Measurements from ENCODE around the gene KCNJ9. TPM values are rescaled to one million over a fixed set of nuclear protein-coding genes. Genes with fewer than 3 reads are reported as not detected.

Gene KCNJ9
- total RNA-seq, 1 experiment from 2014 or later, result not detected

DNA sequence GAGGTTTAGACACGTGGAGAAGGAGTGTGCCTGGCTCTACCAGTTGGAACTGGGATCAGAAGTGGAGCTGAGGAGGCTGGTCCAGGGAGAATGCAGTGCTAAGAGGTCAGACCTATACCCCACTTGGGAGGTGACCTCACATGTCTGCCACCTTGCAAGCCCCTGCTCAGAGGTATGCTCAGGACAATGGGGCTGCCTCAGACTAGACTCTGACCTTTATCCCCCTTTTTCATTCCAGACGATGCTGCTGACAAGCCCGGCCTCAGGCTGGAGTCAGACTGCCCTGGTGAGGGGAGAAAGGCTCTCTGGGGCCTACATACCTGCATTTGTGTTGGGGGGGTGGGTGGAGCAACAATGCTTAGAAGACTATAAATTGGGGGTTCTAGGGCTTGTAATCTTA is 16.6 kb upstream of the KCNJ9 start:
- DNase-seq (ENCODE audit: low read depth), result no peak

DNA sequence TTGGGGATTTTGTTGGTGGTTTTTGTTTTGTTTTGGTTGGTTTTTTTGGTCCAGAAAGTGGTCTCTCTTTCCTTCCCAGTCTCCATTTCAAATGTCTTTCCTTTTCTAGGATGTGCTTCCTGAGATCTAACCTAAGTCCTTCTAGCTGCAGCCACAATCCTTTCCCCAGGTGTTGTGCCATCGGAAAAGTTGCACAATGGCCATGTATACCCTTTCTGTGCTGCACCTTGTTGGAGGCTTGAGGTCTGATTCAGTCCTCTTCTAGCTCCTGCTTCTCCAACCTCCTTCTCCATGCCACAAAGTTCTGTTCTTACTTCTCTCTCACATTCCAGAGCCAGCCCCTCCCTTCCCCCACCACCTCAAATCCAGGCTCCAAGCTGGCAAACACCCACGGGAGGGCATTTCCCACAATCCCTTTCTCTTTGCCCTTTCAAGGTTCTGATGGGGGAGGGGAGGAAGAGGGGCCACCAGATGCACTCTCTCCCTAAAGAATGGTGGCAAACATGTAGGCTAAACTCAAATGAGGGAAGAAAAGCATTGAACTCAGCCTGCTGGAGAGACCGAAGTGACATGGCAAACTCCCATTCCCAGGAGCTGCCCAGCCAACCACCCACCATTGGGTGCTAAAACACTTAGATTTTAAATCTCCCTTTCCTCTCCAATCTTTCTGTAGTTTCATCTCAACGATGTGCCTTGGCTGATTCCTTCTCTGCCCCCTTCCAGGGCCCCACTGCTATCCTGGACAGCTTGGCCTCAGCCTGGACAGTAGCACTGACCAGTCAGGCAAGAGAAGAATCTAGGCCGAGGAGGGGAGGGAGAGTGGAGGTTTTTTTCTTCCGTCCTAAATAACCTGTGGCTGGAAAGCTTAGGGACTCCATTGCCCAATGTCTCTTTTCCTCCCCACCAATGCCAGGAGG is 14.3 kb upstream of the KCNJ9 start:
- DNase-seq (ENCODE audit: low read depth), result no peak

DNA sequence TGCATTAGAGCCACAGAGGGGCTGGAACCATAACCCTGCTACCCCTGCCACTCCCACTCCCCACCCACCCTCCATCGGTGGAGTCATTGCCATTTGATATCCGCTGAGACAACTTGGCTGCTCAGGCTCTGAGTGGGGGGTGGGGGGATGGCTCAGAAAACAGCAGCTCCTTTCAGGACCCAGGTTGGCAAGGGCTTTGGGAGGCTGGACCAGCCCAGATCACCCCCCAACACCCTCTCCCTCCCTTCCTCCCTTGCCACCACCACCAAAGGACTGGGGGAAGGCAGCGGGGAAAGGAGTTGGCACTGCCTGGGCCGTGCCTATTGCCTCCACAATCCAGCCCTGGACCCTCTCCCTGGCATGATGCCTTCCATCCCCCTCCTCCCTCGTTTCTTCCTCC is 13.1 kb upstream of the KCNJ9 start:
- no peak for DNase-seq (ENCODE audit: low read depth)

DNA sequence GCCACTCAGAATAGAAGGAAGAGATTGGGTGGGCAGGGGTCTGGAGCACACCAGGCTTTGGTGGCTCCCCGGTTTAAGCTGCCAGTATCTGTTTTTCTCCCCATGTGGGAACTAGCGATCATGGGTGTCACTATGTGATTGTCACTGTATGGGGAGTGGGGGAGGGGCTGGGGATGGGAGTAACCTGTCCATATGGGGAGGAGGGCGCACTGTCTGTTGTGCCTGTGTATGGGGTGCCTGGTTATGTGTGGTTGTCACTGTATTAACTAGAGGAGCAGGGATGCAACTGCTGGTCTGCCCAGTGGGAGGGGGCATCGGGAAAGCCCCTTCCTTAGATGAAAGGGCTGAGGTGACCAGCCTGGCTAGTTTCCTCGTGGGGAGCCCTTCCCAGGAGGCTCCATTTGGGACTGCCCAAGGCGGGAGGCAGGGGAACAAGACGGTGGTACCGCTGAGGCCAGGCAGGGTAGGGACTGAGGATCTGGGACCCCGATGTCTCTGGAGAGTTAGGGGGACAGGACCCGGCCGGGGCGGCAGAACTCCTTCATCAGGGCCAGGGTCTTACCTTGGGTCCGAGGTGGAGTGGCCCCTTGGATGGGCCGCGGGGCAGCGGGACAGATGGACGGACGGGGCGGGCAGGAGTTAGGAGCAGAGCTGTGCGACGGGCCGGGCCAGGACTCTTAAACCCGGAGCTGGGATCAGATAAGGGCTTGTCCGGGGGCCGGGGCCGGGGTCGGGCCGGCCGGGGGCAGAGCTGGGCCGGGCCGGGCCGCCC is 11.7 kb upstream of the KCNJ9 start, which contains the start of gene KCNJ10:
Gene KCNJ10 (minus strand): TSS at position 701 of the 772 bp plus-strand sequence. CDS start 27,628 bp downstream, outside the sequence.
- no peak for DNase-seq (ENCODE audit: low read depth)

DNA sequence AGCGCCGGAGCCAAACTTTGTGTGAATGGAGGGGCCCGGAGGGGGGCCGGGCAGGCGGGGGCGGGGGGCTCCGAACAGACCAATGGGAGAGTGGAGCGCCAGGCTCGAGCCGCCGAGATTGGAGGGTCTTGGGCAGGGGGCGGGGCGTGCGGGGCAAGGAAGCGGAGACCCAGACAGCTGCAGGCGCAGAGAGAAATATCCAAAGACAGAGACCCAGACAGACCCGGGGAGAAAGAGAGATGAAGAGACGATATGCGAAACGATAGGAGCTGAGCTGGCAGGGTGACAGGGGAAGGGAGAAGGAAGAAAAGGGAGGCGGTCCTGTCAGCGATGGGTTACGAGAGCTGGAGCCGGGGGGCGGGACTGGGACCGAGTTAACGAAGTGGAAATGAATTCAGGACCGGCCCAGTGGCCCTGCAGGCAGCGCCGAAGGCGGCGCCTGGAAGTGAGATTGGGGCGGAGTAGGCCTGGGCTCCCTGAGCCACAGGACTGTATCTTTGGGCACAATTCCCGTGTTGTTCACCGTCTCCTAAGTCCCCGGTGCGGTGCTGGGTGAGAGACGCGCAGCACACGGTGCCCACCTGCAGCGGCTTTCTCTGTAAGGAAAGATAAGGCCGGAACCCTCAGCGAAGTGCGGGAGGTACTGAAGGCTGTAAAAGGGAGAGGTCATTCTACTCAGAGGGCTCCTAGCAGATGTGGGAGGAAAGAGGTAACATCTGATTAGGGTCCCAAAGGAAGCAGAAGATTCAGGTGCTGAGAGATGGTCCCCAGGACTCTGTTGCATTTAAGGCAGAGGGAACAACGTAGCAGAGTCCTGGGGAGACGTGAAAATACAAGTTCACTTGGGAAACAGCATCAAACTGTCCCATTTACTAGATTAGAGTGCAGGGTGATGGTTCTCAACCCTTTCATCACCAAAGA is 10.8 kb upstream of the KCNJ9 start:
- no peak for DNase-seq (ENCODE audit: low read depth)

DNA sequence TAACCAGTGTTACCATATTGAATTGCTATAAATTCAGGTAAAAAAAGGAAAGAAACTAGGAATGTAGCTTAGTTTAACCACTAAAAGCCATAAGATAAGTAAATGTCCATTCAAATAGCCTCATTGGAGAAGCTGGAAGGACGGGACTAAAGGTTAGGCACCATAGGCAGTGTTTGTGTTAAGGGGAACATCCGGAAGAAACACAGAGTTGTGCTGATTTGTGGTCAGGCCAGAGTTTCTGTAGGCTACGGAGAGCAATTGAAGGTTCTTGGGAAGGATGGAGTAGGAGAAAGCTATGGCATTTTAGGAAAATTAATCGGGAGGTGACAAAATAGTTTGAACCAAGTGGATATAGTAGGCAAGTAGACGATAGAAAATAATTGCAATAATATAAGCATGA is 10.0 kb upstream of the KCNJ9 start:
- no peak for DNase-seq (ENCODE audit: low read depth)

DNA sequence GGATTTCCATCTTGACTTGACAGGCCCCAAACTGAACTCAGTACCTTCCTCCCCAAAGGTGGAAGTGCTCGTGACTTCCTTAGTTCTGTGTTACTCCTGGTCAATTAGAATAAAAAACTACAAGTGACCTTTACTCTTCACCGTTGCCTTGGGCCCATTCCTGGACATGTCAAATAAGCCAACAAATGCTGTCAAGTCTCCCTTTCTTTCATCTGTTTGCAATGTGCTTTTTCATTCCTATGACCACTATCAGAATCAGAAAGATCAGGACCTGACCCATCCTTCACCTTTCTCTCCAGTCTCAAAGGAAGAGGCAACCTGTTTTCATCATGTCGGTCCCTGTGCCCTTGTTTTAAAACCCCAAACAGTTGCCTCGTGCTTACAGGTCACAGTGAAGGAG is 6.5 kb upstream of the KCNJ9 start:
- DNase-seq (ENCODE audit: low read depth), result no peak

DNA sequence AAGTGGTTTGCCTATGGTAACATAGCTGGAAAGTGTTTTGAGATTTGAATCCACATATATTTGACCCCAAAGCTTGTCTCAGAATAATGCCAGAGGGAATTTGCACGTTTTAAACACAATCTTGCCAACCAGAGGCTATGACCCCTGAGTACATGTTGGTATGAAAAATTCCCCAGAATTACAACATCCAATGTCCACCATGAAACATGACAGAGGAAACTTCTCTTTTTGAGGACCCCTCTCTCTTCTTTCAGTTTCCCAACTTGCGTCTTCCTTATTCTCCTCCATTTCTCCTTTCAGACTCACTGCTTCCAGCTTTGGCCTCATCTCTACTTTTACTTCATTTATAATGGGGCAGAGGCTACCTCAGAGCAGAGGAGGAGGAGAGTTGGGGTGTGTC is 5.5 kb upstream of the KCNJ9 start:
- DNase-seq (ENCODE audit: low read depth), result no peak

DNA sequence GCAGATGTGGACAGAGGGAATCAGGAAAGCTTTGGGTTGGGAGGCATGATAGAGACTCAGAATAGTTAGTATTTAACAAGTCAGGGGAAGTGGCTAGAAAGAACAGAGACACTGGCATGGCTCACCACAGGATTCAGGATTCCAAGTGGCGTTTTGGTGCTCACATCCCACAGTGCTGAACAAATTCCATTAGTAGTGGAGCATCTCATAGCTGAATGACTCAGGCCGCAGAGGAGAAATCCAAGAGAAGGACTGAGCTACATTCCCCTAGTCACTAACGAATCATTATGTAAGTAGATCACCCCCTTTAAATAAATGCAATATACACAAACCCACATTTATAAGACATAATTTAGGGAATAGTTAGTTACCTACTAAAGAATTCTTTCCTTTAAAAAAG is 5.0 kb upstream of the KCNJ9 start:
- no peak for DNase-seq (ENCODE audit: low read depth)

DNA sequence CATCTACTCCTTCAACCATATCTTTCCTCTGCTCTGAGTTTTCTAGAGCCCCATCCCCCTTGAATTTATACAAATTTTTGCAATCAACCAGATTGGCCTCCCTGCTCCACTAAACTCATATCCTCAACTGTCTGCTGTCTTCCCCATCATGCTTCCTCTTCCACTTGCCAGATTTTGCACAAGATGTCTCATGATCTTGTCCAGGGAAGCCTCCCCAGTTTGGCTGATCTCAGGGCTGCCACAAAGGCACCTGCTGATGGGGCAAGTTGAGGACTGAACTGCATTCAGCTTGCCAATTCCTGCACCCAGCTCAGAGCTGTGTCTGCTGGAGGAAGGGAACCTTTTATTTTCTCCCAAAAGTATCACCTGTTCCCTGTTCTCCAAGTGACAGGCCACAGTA is 3.9 kb upstream of the KCNJ9 start:
- no peak for DNase-seq (ENCODE audit: low read depth)

DNA sequence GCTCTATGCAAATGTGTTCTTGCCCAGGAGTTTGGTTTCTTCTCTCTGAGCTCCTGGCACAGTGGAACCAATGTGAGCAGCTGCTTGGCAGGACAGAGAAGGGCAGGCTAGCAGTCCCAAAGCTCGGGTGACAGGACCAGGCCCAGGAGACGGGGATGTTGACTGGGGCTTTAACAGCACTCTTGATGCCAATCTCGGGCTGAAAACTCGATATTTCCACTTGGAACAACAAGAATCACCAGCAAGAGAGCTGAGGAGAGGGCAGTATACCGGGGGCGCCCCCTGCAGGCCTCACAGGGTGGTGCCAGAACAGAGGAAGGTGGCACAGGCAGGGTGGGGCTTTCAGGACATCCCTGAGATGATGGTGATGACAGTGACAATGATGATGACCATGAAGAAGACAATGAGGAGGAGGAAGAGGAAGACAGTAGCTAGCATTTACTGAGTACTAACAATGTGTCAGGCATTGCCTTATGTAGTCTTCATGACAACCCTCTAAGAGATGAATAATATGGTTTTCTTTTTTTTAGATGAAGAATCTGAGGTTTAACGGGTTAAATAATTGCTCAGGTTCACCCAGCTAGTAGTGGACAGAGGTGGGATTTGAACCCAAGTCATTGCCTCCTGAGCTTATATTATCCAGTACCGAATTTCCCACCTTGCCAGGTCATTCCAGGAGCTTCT is 2.7 kb upstream of the KCNJ9 start:
- DNase-seq (ENCODE audit: low read depth), result peak; percentile 40

DNA sequence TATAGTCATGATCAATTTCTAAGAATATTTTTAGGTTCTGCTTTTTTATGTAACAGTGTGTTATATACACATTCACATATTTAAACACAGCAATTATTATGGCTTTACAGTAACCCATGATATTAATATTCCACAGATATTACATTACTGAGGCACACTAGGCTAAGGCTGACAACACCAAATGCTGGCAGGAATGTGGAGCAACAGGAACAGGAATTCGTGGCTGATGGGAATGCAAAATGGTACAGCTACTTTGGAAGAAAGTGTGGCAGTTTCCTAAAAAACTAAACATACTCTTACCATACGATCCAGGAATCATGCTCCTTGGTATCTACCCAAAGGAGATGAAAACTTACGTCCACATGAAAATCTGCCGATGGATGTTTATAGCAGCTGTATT is 1.9 kb upstream of the KCNJ9 start:
- no peak for DNase-seq (ENCODE audit: low read depth)

DNA sequence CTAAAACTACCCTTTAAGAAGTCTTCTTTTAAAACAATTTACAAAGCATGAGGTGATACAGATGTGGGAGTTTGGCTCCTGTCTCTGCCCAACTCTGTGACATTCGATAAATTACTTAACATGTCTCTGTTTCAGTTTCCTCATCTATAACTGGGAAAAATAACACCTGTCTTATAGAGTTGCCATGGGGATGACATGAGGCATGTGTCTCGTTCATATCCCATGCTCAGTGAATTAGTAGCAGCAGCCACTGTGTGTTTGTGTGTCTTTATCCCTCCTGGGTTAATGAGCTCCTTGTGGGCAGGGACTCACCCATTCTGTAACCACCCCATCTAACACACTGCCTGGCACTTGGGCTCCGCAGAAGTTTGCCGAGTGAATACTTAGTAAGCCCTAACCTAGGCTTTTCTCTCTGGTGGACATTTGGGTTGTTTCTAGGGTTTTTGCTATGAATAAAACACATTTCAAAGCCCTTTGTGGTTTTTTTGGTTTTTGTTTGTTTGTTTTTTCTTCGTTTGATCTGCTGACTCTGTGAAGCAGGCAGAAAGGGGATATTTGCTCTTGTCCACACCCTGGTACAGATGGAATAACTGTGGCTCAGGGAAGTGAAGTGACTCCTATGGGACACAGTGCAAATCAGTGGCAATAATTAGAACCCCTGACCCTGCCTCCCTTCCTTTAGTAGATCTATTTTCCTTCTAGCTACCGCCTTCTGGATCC is 797 bp upstream of the KCNJ9 start:
- no peak for DNase-seq (ENCODE audit: low read depth)

DNA sequence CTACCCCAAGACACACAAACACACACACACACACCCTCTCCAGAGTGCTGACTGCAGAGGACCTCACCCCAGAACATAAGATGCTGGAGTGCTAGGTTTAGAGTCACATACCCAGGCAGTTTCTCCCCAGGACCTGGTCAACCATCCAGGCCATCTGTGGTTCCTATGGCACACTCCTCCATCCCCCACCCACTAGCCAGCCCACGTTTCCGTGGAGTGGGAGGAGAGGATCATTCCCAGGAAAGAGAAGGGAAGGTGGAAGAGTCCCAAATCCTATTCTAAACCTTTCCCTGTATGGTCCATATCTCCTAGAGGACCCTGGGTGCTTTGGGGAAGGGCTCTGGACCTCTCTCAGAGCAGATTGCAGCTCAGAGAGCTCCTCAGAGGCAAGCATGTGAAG is 1.1 kb downstream of the KCNJ9 start:
- DNase-seq (ENCODE audit: low read depth), result no peak

DNA sequence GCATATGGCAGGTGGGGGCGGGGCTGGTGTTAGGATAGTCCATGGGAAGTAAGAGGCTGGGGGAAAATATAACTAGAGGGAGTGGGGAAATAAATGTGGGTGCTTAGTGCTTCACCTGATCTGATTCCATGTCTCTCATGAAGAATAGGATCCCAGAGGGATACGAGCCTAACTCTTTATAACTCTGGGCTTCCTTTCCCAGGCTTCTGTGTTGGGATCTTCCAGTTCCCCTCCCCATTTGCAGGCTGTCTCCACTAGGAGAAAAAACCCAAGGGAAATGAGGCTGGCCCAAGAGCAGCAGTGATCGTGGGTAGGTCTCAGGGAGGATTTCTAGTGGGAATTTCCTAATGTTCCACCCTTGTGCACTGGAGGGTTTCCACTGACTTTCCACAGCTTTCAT is 1.6 kb downstream of the KCNJ9 start:
- DNase-seq (ENCODE audit: low read depth), result no peak

DNA sequence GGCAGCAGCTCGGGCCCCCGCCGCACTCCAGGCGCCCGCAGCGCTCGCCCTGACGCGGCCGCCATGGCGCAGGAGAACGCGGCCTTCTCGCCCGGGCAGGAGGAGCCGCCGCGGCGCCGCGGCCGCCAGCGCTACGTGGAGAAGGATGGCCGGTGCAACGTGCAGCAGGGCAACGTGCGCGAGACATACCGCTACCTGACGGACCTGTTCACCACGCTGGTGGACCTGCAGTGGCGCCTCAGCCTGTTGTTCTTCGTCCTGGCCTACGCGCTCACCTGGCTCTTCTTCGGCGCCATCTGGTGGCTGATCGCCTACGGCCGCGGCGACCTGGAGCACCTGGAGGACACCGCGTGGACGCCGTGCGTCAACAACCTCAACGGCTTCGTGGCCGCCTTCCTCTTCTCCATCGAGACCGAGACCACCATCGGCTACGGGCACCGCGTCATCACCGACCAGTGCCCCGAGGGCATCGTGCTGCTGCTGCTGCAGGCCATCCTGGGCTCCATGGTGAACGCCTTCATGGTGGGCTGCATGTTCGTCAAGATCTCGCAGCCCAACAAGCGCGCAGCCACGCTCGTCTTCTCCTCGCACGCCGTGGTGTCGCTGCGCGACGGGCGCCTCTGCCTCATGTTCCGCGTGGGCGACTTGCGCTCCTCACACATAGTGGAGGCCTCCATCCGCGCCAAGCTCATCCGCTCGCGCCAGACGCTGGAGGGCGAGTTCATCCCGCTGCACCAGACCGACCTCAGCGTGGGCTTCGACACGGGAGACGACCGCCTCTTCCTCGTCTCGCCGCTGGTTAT is 2.8 kb downstream of the KCNJ9 start:
- DNase-seq (ENCODE audit: low read depth), result no peak

DNA sequence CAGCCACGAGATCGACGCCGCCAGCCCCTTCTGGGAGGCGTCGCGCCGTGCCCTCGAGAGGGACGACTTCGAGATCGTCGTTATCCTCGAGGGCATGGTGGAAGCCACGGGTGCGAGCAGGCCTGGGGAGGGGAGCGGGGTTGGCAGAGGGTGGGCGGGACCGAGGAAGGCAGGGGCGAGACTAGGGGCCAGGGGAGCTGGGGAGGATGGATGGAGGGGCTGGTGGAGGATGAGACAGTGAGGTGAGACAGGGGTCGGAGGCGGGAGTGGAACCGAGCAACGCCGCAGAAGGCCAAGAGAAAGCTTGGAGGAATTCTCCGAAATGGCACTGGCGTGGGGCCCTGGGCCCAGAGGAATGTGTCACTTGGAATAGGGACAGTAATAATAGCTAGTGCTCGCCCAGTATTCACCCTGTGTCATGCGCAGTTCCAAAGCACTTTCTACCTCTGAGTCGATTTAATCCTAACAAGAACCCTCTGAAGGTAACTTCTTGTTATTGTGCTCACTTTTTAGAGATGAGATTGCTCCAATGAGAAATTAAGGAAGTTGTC is 3.5 kb downstream of the KCNJ9 start:
- no peak for DNase-seq (ENCODE audit: low read depth)

DNA sequence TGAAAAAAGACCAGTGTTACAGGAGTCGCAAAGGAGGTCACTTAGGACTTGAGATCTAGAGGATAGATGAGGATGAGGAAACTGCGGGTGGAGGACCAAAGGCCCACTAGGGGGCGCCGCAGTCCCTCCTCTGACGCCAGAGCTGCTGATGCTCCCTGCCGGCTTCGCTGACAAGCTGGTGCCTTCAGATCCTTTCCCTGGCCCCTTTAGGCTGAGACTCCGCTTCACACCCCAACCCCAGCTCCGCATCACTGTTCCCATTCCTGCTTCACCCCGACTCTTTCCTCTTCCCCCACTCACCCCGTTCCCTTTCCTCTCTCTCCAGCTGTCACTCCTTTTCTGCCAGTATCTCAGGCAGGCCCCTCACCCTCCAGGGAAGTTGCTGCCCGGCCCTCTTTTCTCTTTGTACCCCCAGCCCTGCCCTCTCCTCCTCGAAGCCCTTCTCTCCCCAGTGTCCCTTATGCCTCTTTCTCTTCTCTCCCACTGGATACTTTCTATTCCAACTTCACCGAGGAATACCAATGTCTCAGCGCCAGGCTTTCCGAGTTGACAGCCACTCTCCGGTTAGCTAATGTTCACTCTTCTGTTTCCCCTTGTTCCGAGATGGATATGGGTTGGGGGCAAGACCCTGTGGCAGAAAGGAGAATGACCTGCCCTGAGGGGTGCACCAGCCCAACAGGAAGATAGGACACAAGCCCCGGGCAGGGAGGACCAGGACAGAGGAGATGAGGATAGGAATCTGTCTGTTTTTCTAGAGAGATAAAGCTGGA is 4.5 kb downstream of the KCNJ9 start:
- peak; percentile 70 for DNase-seq (ENCODE audit: low read depth)

Measured in HT1080 (cell line).